Endothelial cell of umbilical vein (primary cell): ENCODE measurements around the gene RADIL. TPM values are rescaled to one million over a fixed set of nuclear protein-coding genes. Genes with fewer than 3 reads are reported as not detected.

Source experiments
- BruUV-seq: library from RNA; stranded (reverse); fragments of 400-500 nt; replicated peaks from 2 replicates; lab custom pipeline; 2021; lab: Mats Ljungman, UMichigan
- CTCF ChIA-PET: fragments of 300-600, 350-600 bp; sonication (Branson Sonifier 250); formaldehyde crosslinking; loops from one replicate; lab custom pipeline; 2021; ENCODE audit warnings: antibody characterized with exemption, inconsistent platforms; lab: Charles Lee
- POLR2A ChIA-PET: fragments of 300-600, 350-600 bp; sonication (Branson Sonifier 250); formaldehyde crosslinking; loops from one replicate; lab custom pipeline; 2021; ENCODE audit warnings: antibody characterized with exemption, inconsistent platforms; lab: Charles Lee
- DNase-seq: peaks from one replicate; pipeline ENCODE4 v3.0.0-alpha.2; 2011; ENCODE audit warnings: low read depth, low spot score
- FAIRE-seq: peaks from 2 replicates; lab custom pipeline; 2011; peaks lifted over from hg19 to GRCh38; lab: Jason Lieb, UNC
- H2AFZ ChIP-seq: 2 replicates; pipeline ENCODE4 v1.6.0; 2012; ENCODE audit warnings: low read depth, low read length, control low read depth, inconsistent platforms
- H3K27ac ChIP-seq: 2 replicates; pipeline ENCODE4 v1.5.1; 2011; ENCODE audit warnings: low read depth, mild to moderate bottlenecking, control low read depth, low read length, moderate library complexity; ENCODE audit not compliant: insufficient read depth
- H3K27me3 ChIP-seq, 2 experiments: 2 replicates each; pipeline versions ENCODE4 v1.6.0 to v1.6.1; 2011; ENCODE audit warnings: low read length in 2 of 2, mixed read lengths in 1 of 2; ENCODE audit not compliant: control insufficient read depth in 2 of 2, insufficient read depth in 2 of 2
- H3K36me3 ChIP-seq, 2 experiments: 2 replicates in 1 of 2; 3 replicates in 1 of 2; pipeline ENCODE4 v1.5.1; 2011; ENCODE audit warnings: low read length in 2 of 2, mild to moderate bottlenecking in 1 of 2, moderate library complexity in 1 of 2; ENCODE audit not compliant: control insufficient read depth in 2 of 2, insufficient read depth in 2 of 2; ENCODE audit errors: extremely low read depth in 1 of 2
- H3K4me1 ChIP-seq: 3 replicates; pipeline ENCODE4 v1.5.1; 2011; ENCODE audit warnings: mild to moderate bottlenecking, low read length; ENCODE audit not compliant: control insufficient read depth, insufficient read depth; ENCODE audit errors: extremely low read depth
- H3K4me2 ChIP-seq: 2 replicates; pipeline ENCODE4 v1.6.1; 2011; ENCODE audit warnings: low read length, control low read depth, mixed read lengths; ENCODE audit not compliant: insufficient read depth
- H3K4me3 ChIP-seq, 3 experiments: fragments of 200-600 bp in 1 of 3; sonication (generic), shearing (Covaris generic) in 1 of 3; replicated peaks in 1 of 3; 2 replicates each; pipeline ENCODE4 v1.5.1; 2011 to 2016; ENCODE audit warnings: control low read depth in 3 of 3, low read length in 3 of 3, mild to moderate bottlenecking in 2 of 3, inconsistent platforms in 1 of 3, low read depth in 1 of 3, moderate library complexity in 1 of 3; ENCODE audit not compliant: insufficient read depth in 1 of 3
- H3K79me2 ChIP-seq: 2 replicates; pipeline ENCODE4 v1.6.0; 2012; ENCODE audit warnings: low read length, inconsistent platforms; ENCODE audit not compliant: control insufficient read depth, insufficient read depth
- H3K9ac ChIP-seq: replicated peaks from 2 replicates; pipeline ENCODE3; 2011; ENCODE audit warnings: low read length, control low read depth; ENCODE audit not compliant: insufficient read depth; ENCODE audit errors: extremely low read depth
- H3K9me1 ChIP-seq: replicated peaks from 3 replicates; pipeline ENCODE4 v1.6.0; 2011; ENCODE audit warnings: mild to moderate bottlenecking, low read length; ENCODE audit not compliant: control insufficient read depth, insufficient read depth; ENCODE audit errors: extremely low read depth
- H3K9me3 ChIP-seq: replicated peaks from 2 replicates; pipeline ENCODE4 v1.5.1; 2012; ENCODE audit warnings: low read length, inconsistent platforms; ENCODE audit not compliant: control insufficient read depth, insufficient read depth
- H4K20me1 ChIP-seq: replicated peaks from 2 replicates; pipeline ENCODE3; 2011; ENCODE audit warnings: mild to moderate bottlenecking, low read length; ENCODE audit not compliant: control insufficient read depth, insufficient read depth; ENCODE audit errors: extremely low read depth
- CTCF ChIP-seq, 2 donors: IDR thresholded peaks; 1 replicate in 1 of 2; 2 replicates in 1 of 2; pipeline ENCODE4 v1.5.1; 2011; ENCODE audit warnings: low read length in 2 of 2, mild to moderate bottlenecking in 2 of 2, moderate library complexity in 2 of 2, control low read depth in 1 of 2, inconsistent platforms in 1 of 2, low read depth in 1 of 2; ENCODE audit not compliant: insufficient read depth in 1 of 2; ENCODE audit errors: extremely low read depth in 1 of 2
- EZH2 ChIP-seq: IDR thresholded peaks from 2 replicates; pipeline ENCODE4 v1.6.1; 2012; ENCODE audit warnings: borderline replicate concordance, low read depth, mild to moderate bottlenecking, moderate library complexity, low read length, inconsistent platforms; ENCODE audit not compliant: severe bottlenecking
- FOS ChIP-seq: IDR thresholded peaks from 2 replicates; pipeline ENCODE4 v1.6.1; 2011; ENCODE audit warnings: mild to moderate bottlenecking, low read length, moderate library complexity, borderline replicate concordance; ENCODE audit not compliant: insufficient read depth
- GATA2 ChIP-seq: IDR thresholded peaks from 2 replicates; pipeline ENCODE4 v1.7.0; 2011; ENCODE audit warnings: low read depth, mild to moderate bottlenecking, moderate library complexity, mixed read lengths, low read length; ENCODE audit not compliant: insufficient read length, insufficient read depth
- JUN ChIP-seq: IDR thresholded peaks from 2 replicates; pipeline ENCODE4 v1.6.1; 2011; ENCODE audit warnings: borderline replicate concordance, low read depth; ENCODE audit not compliant: insufficient read length, insufficient read depth
- MAX ChIP-seq: IDR thresholded peaks from 2 replicates; pipeline ENCODE4 v1.6.1; 2011; ENCODE audit not compliant: insufficient read depth, insufficient read length
- MYC ChIP-seq: IDR thresholded peaks from one replicate; pipeline ENCODE4 v1.6.1; 2011; ENCODE audit warnings: mild to moderate bottlenecking, low read depth, low read length
- POLR2A ChIP-seq: IDR thresholded peaks from 2 replicates; pipeline ENCODE4 v1.6.1; 2012; ENCODE audit warnings: low read depth, mild to moderate bottlenecking, control low read depth, low read length
- POLR2AphosphoS5 ChIP-seq: IDR thresholded peaks from 2 replicates; pipeline ENCODE4 v1.6.1; 2012; ENCODE audit warnings: low read depth, mild to moderate bottlenecking, control low read depth, low read length, moderate library complexity; ENCODE audit not compliant: insufficient read depth
- dilution Hi-C: fragments of 300-500 bp; cut with MboI; formaldehyde crosslinking; loops from one replicate; pipeline ENCODE4 v1.15.0; 2019; ENCODE audit warnings: low sequenced_read_pairs; ENCODE audit not compliant: extremely low pct_ligation_motif_present
- intact Hi-C: fragments of 100-400 bp; cut with micrococcal nuclease; formaldehyde crosslinking; loops from one replicate; pipeline ENCODE4 v1.10.0; 2022
- polyA plus RNA-seq, 4 experiments: library from polyadenylated mRNA; depleted of rRNA in 3 of 4; stranded (reverse) in 3 of 4; unstranded in 1 of 4; fragments of >200 nt; gene quantifications; 2 replicates each; pipeline versions ENCODE4 v1.2.1 to v1.2.3, GENCODE V29; 2011 to 2012; ENCODE audit warnings: missing spikeins in 1 of 4
- total RNA-seq: library from RNA; stranded (reverse); gene quantifications from 2 replicates; pipeline ENCODE4 v1.2.3, GENCODE V29; 2021

Gene RADIL
- total and polyA plus RNA-seq, 2 donors (not counting 3 experiments of a cell fraction or from before 2014, with no cell fraction given), result 1.2 to 2.5 TPM

GRCh38 chr7:4836206-4836661 lies 47.3 kb downstream of the RADIL start:
- no peak overlapping the region for H2AFZ ChIP-seq
- H3K27me3 ChIP-seq, result no peaks in the 10 kb centered on the region
- POLR2A ChIA-PET, result no interaction called here
- intact Hi-C loops, result no loop called here
- no peak overlapping the region for H3K4me2 ChIP-seq
- BruUV-seq, result no TSS peak
- dilution Hi-C loops, result no loop called here
- no peak for DNase-seq
- no peaks in the 10 kb centered on the region for H3K4me1 ChIP-seq
- CTCF ChIA-PET, result interaction anchor here (0.5 kb wide), 1 partner anchor 252 kb away, joined by 3 read pairs; no protein-coding TSS in a partner anchor
- no peaks in the 10 kb centered on the region for H3K36me3 ChIP-seq
- no peak for TF ChIP-seq MAX
- TF ChIP-seq FOS, result no peak
- TF ChIP-seq POLR2AphosphoS5, result no peak
- TF ChIP-seq JUN, result no peak
- TF ChIP-seq CTCF (IDR thresholded peaks at IDR 0.05; ENCODE audit: extremely low read depth in 1 of 2, insufficient read depth in 1 of 2, low read depth in 1 of 2, low read length in 2 of 2), result no peak
- no peak for TF ChIP-seq POLR2A
- no peak for TF ChIP-seq EZH2
- no peak for TF ChIP-seq MYC
- TF ChIP-seq GATA2, result no peak
- no peak overlapping the region for H3K9ac ChIP-seq
- H3K4me3 ChIP-seq, result no peak overlapping the region
- no peaks in the 10 kb centered on the region for H4K20me1 ChIP-seq
- FAIRE-seq, result no peak
- H3K9me1 ChIP-seq, result no peaks in the 10 kb centered on the region
- H3K27ac ChIP-seq, result no peak overlapping the region
- H3K79me2 ChIP-seq, result no peaks in the 10 kb centered on the region
- H3K9me3 ChIP-seq, result no peaks in the 10 kb centered on the region
